PC-3 (cell line): ENCODE data around the gene TEX2. TPM values are rescaled to one million over a fixed set of nuclear protein-coding genes. Genes with fewer than 3 reads are reported as not detected.

Experiments used
- ATAC-seq: fragments of 200-7000 bp; cut with Tn5 transposase; 2 replicates; pipeline ENCODE4 v1.9.1; 2020; ENCODE audit warnings: mild to moderate bottlenecking, moderate library complexity
- BruUV-seq: library from RNA; stranded (reverse); fragments of 400-500 nt; replicated peaks from 2 replicates; lab custom pipeline; 2021; lab: Mats Ljungman, UMichigan
- CTCF ChIA-PET: fragments of 300-600 bp; sonication (Branson Sonifier 250); formaldehyde crosslinking; loops from one replicate; lab custom pipeline; 2022; ENCODE audit warnings: antibody characterized with exemption; lab: Charles Lee
- POLR2A ChIA-PET: fragments of 300-600 bp; sonication (Branson Sonifier 250); formaldehyde crosslinking; loops from one replicate; lab custom pipeline; 2022; ENCODE audit warnings: antibody characterized with exemption; ENCODE audit not compliant: unreplicated experiment; lab: Charles Lee
- DNase-seq: peaks from one replicate; pipeline ENCODE4 v3.0.0-alpha.2; 2015
- H2AFZ ChIP-seq: fragments of 300-600 bp; sonication (generic); 2 replicates; pipeline ENCODE4 v1.6.0; 2016; ENCODE audit warnings: antibody characterized with exemption, low read length
- H3F3A ChIP-seq: fragments of 300-600 bp; sonication (generic); one replicate; pipeline ENCODE4 v1.6.0; 2017; ENCODE audit warnings: antibody characterized with exemption, low read length, control low read depth, mild to moderate bottlenecking; ENCODE audit not compliant: unreplicated experiment
- H3K27ac ChIP-seq: fragments of 300-600 bp; sonication (generic); 2 replicates; pipeline ENCODE4 v1.5.1; 2016; ENCODE audit warnings: mild to moderate bottlenecking, low read length
- H3K27me3 ChIP-seq: fragments of 300-600 bp; sonication (generic); 2 replicates; pipeline ENCODE4 v1.6.1; 2016; ENCODE audit warnings: low read length, mixed read lengths
- H3K36me3 ChIP-seq: fragments of 300-600 bp; sonication (generic); 2 replicates; pipeline ENCODE4 v1.6.1; 2016; ENCODE audit warnings: low read depth, mixed run types, low read length, mixed read lengths
- H3K4me1 ChIP-seq: fragments of 300-600 bp; sonication (generic); 2 replicates; pipeline ENCODE4 v1.5.1; 2016; ENCODE audit warnings: low read length; ENCODE audit not compliant: insufficient read depth
- H3K4me2 ChIP-seq: fragments of 300-600 bp; sonication (generic); 2 replicates; pipeline ENCODE4 v1.6.0; 2016; ENCODE audit warnings: low read length
- H3K4me3 ChIP-seq: fragments of 300-600 bp; sonication (generic); 2 replicates; pipeline ENCODE4 v1.5.1; 2016; ENCODE audit warnings: mild to moderate bottlenecking, low read length, mixed read lengths
- H3K79me2 ChIP-seq: fragments of 300-600 bp; sonication (generic); 2 replicates; pipeline ENCODE4 v1.6.1; 2017; ENCODE audit warnings: low read length, mixed read lengths
- H3K9ac ChIP-seq: fragments of 300-600 bp; sonication (generic); 2 replicates; pipeline ENCODE4 v1.6.0; 2016; ENCODE audit warnings: mild to moderate bottlenecking, low read length
- H3K9me2 ChIP-seq: fragments of 300-600 bp; sonication (generic); replicated peaks from 2 replicates; pipeline ENCODE4 v1.6.1; 2016; ENCODE audit warnings: mixed run types, low read length, mixed read lengths
- H3K9me3 ChIP-seq: fragments of 300-600 bp; sonication (generic); 2 replicates; pipeline ENCODE4 v1.6.1; 2016; ENCODE audit warnings: low read length, mixed read lengths
- H4K20me1 ChIP-seq: fragments of 300-600 bp; sonication (generic); 2 replicates; pipeline ENCODE4 v1.6.1; 2016; ENCODE audit warnings: low read length, mixed read lengths
- CTCF ChIP-seq: fragments of 300-600 bp; sonication (generic); conservative IDR thresholded peaks from 2 replicates; pipeline ENCODE4 v1.5.1; 2017; ENCODE audit warnings: antibody characterized with exemption, low read depth, mild to moderate bottlenecking, low read length
- EZH2 ChIP-seq: fragments of 300-600 bp; sonication (generic); IDR thresholded peaks from one replicate; pipeline ENCODE4 v1.6.1; 2017; ENCODE audit warnings: antibody characterized with exemption, mild to moderate bottlenecking, low read length; ENCODE audit not compliant: unreplicated experiment
- EZH2phosphoT487 ChIP-seq: fragments of 300-600 bp; sonication (generic); IDR thresholded peaks from 2 replicates; pipeline ENCODE4 v1.6.1; 2018; ENCODE audit warnings: mild to moderate bottlenecking, antibody characterized with exemption, low read length, borderline replicate concordance
- intact Hi-C: fragments of 100-400 bp; cut with micrococcal nuclease; formaldehyde crosslinking; loops from 2 replicates; pipeline ENCODE4 v1.9.0; 2023
- total RNA-seq: library from RNA; depleted of rRNA; stranded (reverse); fragments of >200 nt; gene quantifications from 2 replicates; pipeline ENCODE4 v1.2.3, GENCODE V29; 2014

TEX2 gene
- total RNA-seq, 1 experiment from 2014 or later: 44.2 TPM

DNA sequence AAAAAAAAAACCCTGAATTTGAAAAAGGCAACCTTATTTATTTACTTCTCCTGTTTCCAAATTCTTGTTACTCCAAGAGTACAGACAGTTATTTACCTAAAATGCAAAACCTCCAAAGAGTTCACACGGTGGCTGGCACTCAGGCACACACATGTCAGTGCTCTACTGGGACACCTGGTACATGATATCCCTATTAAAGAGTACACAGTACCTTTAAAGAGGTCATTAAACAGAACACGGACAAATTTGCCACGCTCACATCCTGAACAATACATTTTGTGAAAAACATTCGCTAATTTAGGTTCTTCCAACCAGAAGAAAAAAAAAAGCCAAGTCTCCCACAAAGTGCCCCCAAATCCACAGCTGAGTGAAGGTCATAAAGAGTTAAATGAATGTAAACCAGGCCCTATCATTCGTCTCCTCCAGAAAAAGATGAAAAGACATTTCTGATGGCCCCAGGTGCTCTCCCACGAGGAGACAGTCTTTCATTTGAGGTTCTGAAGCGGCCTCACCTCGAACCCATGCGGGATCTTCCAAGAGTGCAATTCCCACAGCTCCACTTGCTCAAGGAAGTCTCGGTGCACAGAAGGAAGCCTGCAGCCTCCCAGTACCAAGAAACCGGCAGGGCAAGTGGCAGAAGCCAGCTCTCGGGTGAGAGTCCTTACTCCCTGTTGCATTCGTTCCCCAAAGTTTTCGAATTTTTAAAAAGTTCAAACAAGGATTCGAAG, 134.1 kb downstream of the TEX2 start:
- peak; percentile 26 for ATAC-seq
- intact Hi-C loops: no loop called here
- no peaks in the 10 kb centered on the region for H3K27me3 ChIP-seq
- peak overlapping the region; percentile 21; the same call in 1 of the 2 replicates for H2AFZ ChIP-seq
- TF ChIP-seq EZH2: no peak
- no peak for TF ChIP-seq CTCF
- no peak for TF ChIP-seq EZH2phosphoT487
- H3F3A ChIP-seq: no peaks in the 10 kb centered on the region
- peaks cover 24% of the 10 kb centered on the region for H3K4me1 ChIP-seq
- peak overlapping the region; percentile 47 for H3K27ac ChIP-seq
- no peaks in the 10 kb centered on the region for H3K9me2 ChIP-seq
- H3K79me2 ChIP-seq: peaks cover 55% of the 10 kb centered on the region
- H3K36me3 ChIP-seq: no peaks in the 10 kb centered on the region
- ChIA-PET POLR2A (interaction anchor here (0.6 to 0.7 kb wide), 4 partner anchors 8 to 1489 kb away, joined by 3 to 19 read pairs (median 3); no protein-coding TSS in a partner anchor), CTCF (interaction anchor here (1.0 kb wide), 1 partner anchor 65 kb away, joined by 3 read pairs; no protein-coding TSS in a partner anchor)
- BruUV-seq: no TSS peak
- no peaks in the 10 kb centered on the region for H3K9me3 ChIP-seq
- peaks cover 41% of the 10 kb centered on the region for H4K20me1 ChIP-seq
- H3K9ac ChIP-seq: peak overlapping the region; percentile 88
- peak overlapping the region; percentile 92 for H3K4me3 ChIP-seq
- peak; percentile 59 for DNase-seq
- H3K4me2 ChIP-seq: peak overlapping the region; percentile 82

DNA sequence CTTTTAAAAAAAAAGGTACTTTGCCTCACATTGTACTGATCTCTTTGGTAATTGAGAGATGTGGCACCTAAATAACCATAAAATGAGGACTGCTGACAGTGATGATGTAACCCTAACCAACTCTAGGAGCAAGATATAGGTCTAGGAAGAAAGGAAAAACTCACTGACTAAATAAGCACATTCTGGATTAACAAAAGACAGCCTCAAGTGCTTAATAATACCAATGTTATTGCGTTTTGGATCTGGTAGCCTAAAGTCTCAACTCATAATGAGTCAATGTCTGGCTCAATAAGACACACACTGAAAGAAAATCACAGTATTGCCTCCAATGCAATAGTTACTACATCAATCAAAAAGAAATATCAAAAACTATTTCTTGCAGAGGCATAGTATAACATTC, 136.1 kb downstream of the TEX2 start:
- intact Hi-C loops: no loop called here
- ChIA-PET CTCF (no interaction called here), POLR2A (no interaction called here)
- Histone ChIP-seq H4K20me1 (peaks cover 45% of the 10 kb centered on the region), H3K36me3 (no peaks in the 10 kb centered on the region), H3K9ac (no peak overlapping the region), H3K4me1 (peaks cover 29% of the 10 kb centered on the region), H3K27me3 (no peaks in the 10 kb centered on the region), H3K9me3 (no peaks in the 10 kb centered on the region), H2AFZ (no peak overlapping the region), H3K4me3 (no peak overlapping the region), H3K79me2 (peaks cover 74% of the 10 kb centered on the region), H3K4me2 (peak overlapping the region; percentile 9), H3K9me2 (no peaks in the 10 kb centered on the region; the same call in 1 of the 2 replicates), H3K27ac (no peak overlapping the region), H3F3A (no peaks in the 10 kb centered on the region)
- no peak for ATAC-seq
- DNase-seq: peak; percentile 46
- TF ChIP-seq EZH2phosphoT487: no peak
- no peak for TF ChIP-seq EZH2
- TF ChIP-seq CTCF: no peak
- BruUV-seq: TSS peak; percentile 11

- H2AFZ ChIP-seq: no peak overlapping the region
- peaks cover 81% of the 10 kb centered on the region for H3K79me2 ChIP-seq
- POLR2A ChIA-PET: no interaction called here
- peaks cover 45% of the 10 kb centered on the region for H4K20me1 ChIP-seq
- H3K4me3 ChIP-seq: no peak overlapping the region
- H3K27ac ChIP-seq: no peak overlapping the region
- CTCF ChIA-PET: no interaction called here
- H3K9ac ChIP-seq: no peak overlapping the region
- no peaks in the 10 kb centered on the region for H3K9me3 ChIP-seq
- no peaks in the 10 kb centered on the region for H3K36me3 ChIP-seq
- no TSS peak for BruUV-seq
- intact Hi-C loops: no loop called here
- H3K27me3 ChIP-seq: no peaks in the 10 kb centered on the region
- ATAC-seq (no peak), DNase-seq (no peak)
- H3K4me2 ChIP-seq: no peak overlapping the region
- H3K4me1 ChIP-seq: peaks cover 30% of the 10 kb centered on the region
- H3F3A ChIP-seq: no peaks in the 10 kb centered on the region
- no peak for TF ChIP-seq CTCF
- TF ChIP-seq EZH2: no peak
- no peak for TF ChIP-seq EZH2phosphoT487
- H3K9me2 ChIP-seq: no peaks in the 10 kb centered on the region; the same call in 1 of the 2 replicates
Measured at GRCh38 chr17:64125937-64126336, 137.1 kb downstream of the TEX2 start.
